Transverse colon (tissue), 4 donors: Measurements from ENCODE around the gene SOHLH1. TPM values are rescaled to one million over a fixed set of nuclear protein-coding genes. Genes with fewer than 3 reads are reported as not detected.

Source experiments
- DNase-seq: peaks from one replicate; pipeline ENCODE4 v3.0.0-alpha.2; 2019
- H3K27ac ChIP-seq, 4 donors: fragments of 200-600 bp; sonication (generic); 2 replicates each; pipeline ENCODE4 v1.5.1; 2016 to 2018; ENCODE audit warnings: inconsistent platforms in 4 of 4
- H3K27me3 ChIP-seq: fragments of 200-600 bp; sonication (generic); 2 replicates; pipeline ENCODE4 v1.5.1; 2017; ENCODE audit warnings: inconsistent platforms
- H3K36me3 ChIP-seq, 4 donors: fragments of 200-600 bp; sonication (generic); 2 replicates each; pipeline ENCODE4 v1.5.1; 2017 to 2019; ENCODE audit warnings: inconsistent platforms in 4 of 4
- H3K4me1 ChIP-seq, 4 donors: fragments of 200-600 bp; sonication (generic); 2 replicates each; pipeline ENCODE4 v1.5.1; 2017 to 2020; ENCODE audit warnings: inconsistent platforms in 4 of 4
- H3K4me3 ChIP-seq, 4 donors: fragments of 200-600 bp; sonication (generic); 1 replicate in 1 of 4; 2 replicates in 3 of 4; pipeline versions ENCODE4 v1.5.1 to v1.6.1; 2017 to 2019; ENCODE audit warnings: inconsistent platforms in 4 of 4
- H3K9me3 ChIP-seq, 2 donors: fragments of 200-600 bp; sonication (generic); 2 replicates each; pipeline ENCODE4 v1.5.1; 2017 to 2019; ENCODE audit warnings: inconsistent platforms in 2 of 2
- CTCF ChIP-seq, 5 experiments: fragments of 200-600 bp in 3 of 5; fragments of 450-650 bp in 2 of 5; sonication (generic) in 3 of 5; IDR thresholded peaks; 1 replicate in 2 of 5; 2 replicates in 3 of 5; pipeline ENCODE4 v1.5.1; 2016 to 2017; ENCODE audit warnings: antibody characterized with exemption in 5 of 5, inconsistent platforms in 3 of 5, mild to moderate bottlenecking in 2 of 5, moderate library complexity in 1 of 5
- EP300 ChIP-seq: sonication (generic); formaldehyde crosslinking; IDR thresholded peaks from one replicate; pipeline ENCODE4 v1.6.1; 2017; ENCODE audit warnings: antibody characterized with exemption, low read depth
- POLR2A ChIP-seq: fragments of 450-650 bp; IDR thresholded peaks from one replicate; pipeline ENCODE4 v1.6.1; 2016; ENCODE audit warnings: antibody characterized with exemption, mild to moderate bottlenecking, moderate library complexity
- POLR2AphosphoS5 ChIP-seq, 3 donors: sonication (generic); formaldehyde crosslinking; IDR thresholded peaks; one replicate each; pipeline ENCODE4 v1.6.1; 2016; ENCODE audit warnings: antibody characterized with exemption in 3 of 3
- WGBS, 2 donors: methylation state at CpG; one replicate each; pipeline ENCODE4 v1.1.5; 2018; ENCODE audit warnings: low coverage in 1 of 2; 5-methylcytosine and 5-hydroxymethylcytosine counted together
- in situ Hi-C, 4 donors: fragments of 200-750 bp; cut with MboI; loops; one replicate each; pipeline versions ENCODE4 v1.15.0 to v1.15.1; 2017; ENCODE audit warnings: low sequenced_read_pairs in 3 of 4, low pct_ligation_motif_present in 1 of 4, low pct_unique_long_range_greater_than_20kb in 1 of 4
- intact Hi-C: fragments of 100-400 bp; cut with DNase I; formaldehyde crosslinking; loops from one replicate; pipeline ENCODE4 v1.15.1; 2023; ENCODE audit warnings: low total_unique reads
- total RNA-seq, 4 donors: library from RNA; depleted of rRNA; stranded (reverse); fragments of >200 nt; gene quantifications; one replicate each; pipeline ENCODE4 v1.1.0, GENCODE V29; 2016

SOHLH1 gene
- total RNA-seq, 4 donors from 2014 or later = not detected

- H3K27me3 ChIP-seq = peaks cover 15% of the 10 kb centered on the region
- no peaks in the 10 kb centered on the region for H3K36me3 ChIP-seq
- no peak overlapping the region for H3K27ac ChIP-seq
- H3K9me3 ChIP-seq = peaks cover 37 to 39% of the 10 kb centered on the region in 2 donors
- in situ Hi-C loops = no loop called here
- H3K4me1 ChIP-seq = no peaks in the 10 kb centered on the region
- intact Hi-C loops = no loop called here
- TF ChIP-seq EP300 = no peak
- no peak for TF ChIP-seq CTCF (IDR thresholded peaks at IDR 0.05)
- TF ChIP-seq POLR2A = no peak
- TF ChIP-seq POLR2AphosphoS5 (IDR thresholded peaks at IDR 0.05) = no peak
- no peak for DNase-seq
- 79 to 91% methylated on average over 4 to 5 of the region's 5 CpGs for WGBS, 2 donors
- H3K4me3 ChIP-seq = no peak overlapping the region
These were observed 54.6 kb downstream of the SOHLH1 start for GRCh38 chr9:135644631-135645218.

Other genes starting within 250 kb of the SOHLH1 start
- gene PPP1R26, start 219.7 kb downstream of the SOHLH1 start, total RNA-seq = 10 to 100 TPM; 21.5 to 26.5 (median 25.0) TPM
- gene MRPS2, start 198.8 kb downstream of the SOHLH1 start, total RNA-seq = 100 to 1,000 TPM in 1 of 4 donors, 10 to 100 TPM in 3; 26.0 to 101 (median 53.6) TPM
- gene LCN1, start 178.0 kb downstream of the SOHLH1 start, total RNA-seq = not detected
- not detected for gene OBP2A, start 153.4 kb downstream of the SOHLH1 start, total RNA-seq
- not detected for gene PAEP, start 137.7 kb downstream of the SOHLH1 start, total RNA-seq
- not detected for gene GLT6D1, start 59.9 kb downstream of the SOHLH1 start, total RNA-seq
- gene LCN9, start 36.2 kb downstream of the SOHLH1 start, total RNA-seq = not detected
- under 1 TPM in 1 of 4 donors, not detected in 3; 0.14 TPM for gene KCNT1, start 2.7 kb upstream of the SOHLH1 start, total RNA-seq
- 10 to 100 TPM; 17.3 to 88.0 (median 23.8) TPM for gene CAMSAP1, start 208.1 kb upstream of the SOHLH1 start, total RNA-seq